K562 treated with DMSO at 1 percent for 24 hours (cell line): ENCODE data around the gene C15orf39. TPM values are rescaled to one million over a fixed set of nuclear protein-coding genes. Genes with fewer than 3 reads are reported as not detected.

Experiments used
- total RNA-seq: library from RNA; unstranded; fragments of 300-600 nt; gene quantifications from 2 replicates; pipeline ENCODE4 v1.2.3, GENCODE V29; 2022; ENCODE audit warnings: low read depth; ENCODE audit not compliant: insufficient read depth

C15orf39 gene
- total RNA-seq = 58.6 and 60.0 TPM in 2 replicates

DNA sequence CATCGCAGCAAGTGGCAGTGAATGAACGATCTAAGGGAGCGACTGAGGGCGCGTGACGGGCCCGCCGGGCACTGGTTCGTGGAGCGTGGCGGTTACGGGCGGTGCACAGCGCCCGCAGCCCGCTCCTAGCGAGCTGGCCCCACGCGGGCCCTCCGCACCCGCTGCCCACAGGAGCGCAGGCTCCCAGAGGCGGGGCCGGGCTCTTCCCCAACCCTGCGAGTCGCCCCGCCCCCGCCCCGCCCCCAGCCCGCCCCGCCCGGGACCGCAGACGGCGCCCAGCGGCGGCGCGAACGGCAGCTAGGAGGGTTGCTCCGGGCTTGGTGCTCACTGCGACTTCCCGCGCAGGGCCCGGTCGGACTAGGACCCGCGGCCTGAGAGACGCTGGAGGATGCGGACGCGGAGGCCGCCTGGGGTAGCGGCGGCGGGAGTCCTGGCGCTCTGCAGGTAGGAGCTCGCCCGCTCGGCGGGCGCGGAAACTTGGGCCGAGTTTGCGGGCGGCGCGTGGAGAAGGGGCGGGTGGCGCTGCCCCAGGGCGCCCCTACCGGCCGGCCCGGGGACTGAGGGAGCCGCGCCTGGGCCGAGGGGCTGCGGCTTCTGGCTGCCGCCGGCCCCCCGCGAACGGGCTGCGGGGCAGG, at the start of gene C15orf39:
C15orf39 (plus strand) TSS at position 267 of the 635 bp plus-strand sequence. CDS start 4,167 bp downstream, outside the sequence.

DNA sequence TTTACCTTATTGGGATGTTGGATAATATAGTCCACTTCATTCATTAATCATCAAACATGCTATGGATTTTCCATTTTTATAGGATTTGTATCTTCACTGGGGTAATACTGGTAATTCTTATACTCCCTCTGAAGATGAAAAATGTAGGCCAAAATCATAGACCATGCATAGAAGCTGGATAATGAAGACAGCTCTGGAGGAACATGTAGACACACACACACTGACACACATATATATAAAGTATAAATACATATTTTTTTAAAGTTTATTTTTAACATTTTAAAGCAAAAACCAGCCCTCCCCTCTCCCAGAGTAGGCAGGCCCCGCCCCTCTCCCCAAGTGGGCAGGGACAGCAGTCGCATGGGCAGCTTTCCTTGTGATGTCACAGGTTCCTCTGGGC, 56.4 kb downstream of the C15orf39 start, which contains the start of gene GOLGA6C:
GOLGA6C (plus strand) TSS at position 301 of the 400 bp plus-strand sequence. CDS start 265 bp downstream, outside the sequence.

Other genes with a start within 250 kb of the C15orf39 start
- 38.6 and 41.0 TPM in 2 replicates for gene RPP25, start 245.1 kb upstream of the C15orf39 start, total RNA-seq
- 0.27 TPM in 1 of 2 replicates, not detected in the other for gene SCAMP5, start 206.3 kb upstream of the C15orf39 start, total RNA-seq
- gene PPCDC, start 178.3 kb upstream of the C15orf39 start, total RNA-seq = 14.3 and 17.2 TPM in 2 replicates
- not detected in 2 replicates for gene GOLGA6C, start 56.5 kb downstream of the C15orf39 start, total RNA-seq
- 0.19 TPM in 1 of 2 replicates, not detected in the other for gene GOLGA6D, start 81.0 kb downstream of the C15orf39 start, total RNA-seq
- gene COMMD4, start 134.2 kb downstream of the C15orf39 start, total RNA-seq = 84.0 and 88.7 TPM in 2 replicates
- gene NEIL1, start 145.2 kb downstream of the C15orf39 start, total RNA-seq = 2.8 and 7.8 TPM in 2 replicates
- 45.2 and 67.5 TPM in 2 replicates for gene MAN2C1, start 166.7 kb downstream of the C15orf39 start, total RNA-seq
- 27.1 and 28.0 TPM in 2 replicates for gene SIN3A, start 249.8 kb downstream of the C15orf39 start, total RNA-seq